HepG2 (cell line): ENCODE data around the gene ST6GALNAC2. TPM values are rescaled to one million over a fixed set of nuclear protein-coding genes. Genes with fewer than 3 reads are reported as not detected.
A peak's percentile ranks its signal among the peaks of the same experiment; 100 is the strongest.

Source experiments
- CAMTA2 ChIP-seq: sonication (generic); formaldehyde crosslinking; IDR thresholded peaks from 2 replicates; pipeline ENCODE4 v1.4.0; 2020; ENCODE audit warnings: mild to moderate bottlenecking, missing genetic modification reagents, borderline replicate concordance
- CENPX ChIP-seq: sonication (generic); formaldehyde crosslinking; IDR thresholded peaks from 2 replicates; pipeline ENCODE4 v1.9.0; 2021; ENCODE audit warnings: mild to moderate bottlenecking, missing genetic modification reagents, moderate library complexity
- E2F5 ChIP-seq: sonication (generic); formaldehyde crosslinking; conservative IDR thresholded peaks from 2 replicates; pipeline ENCODE4 v1.4.0; 2020; ENCODE audit warnings: missing genetic modification reagents
- FOXK2 ChIP-seq: fragments of 450-650 bp; IDR thresholded peaks from 2 replicates; pipeline ENCODE4 v1.6.1; 2016
- HMG20B ChIP-seq: conservative IDR thresholded peaks from 2 replicates; pipeline ENCODE4 v1.6.1; 2016; ENCODE audit warnings: missing genetic modification reagents, missing compliant biosample characterization
- HMGXB4 ChIP-seq, 2 experiments: sonication (generic) in 1 of 2; formaldehyde crosslinking in 1 of 2; IDR thresholded peaks; 2 replicates each; pipeline versions ENCODE4 v1.4.0 to v1.6.1; 2018 to 2020; ENCODE audit warnings: missing genetic modification reagents in 2 of 2, borderline replicate concordance in 1 of 2, low read depth in 1 of 2, mild to moderate bottlenecking in 1 of 2, missing biosample characterization in 1 of 2
- JDP2 ChIP-seq: sonication (generic); formaldehyde crosslinking; IDR thresholded peaks from 2 replicates; pipeline ENCODE4 v1.8.1; 2022; ENCODE audit warnings: missing genetic modification reagents, borderline replicate concordance
- KDM5B ChIP-seq: sonication (generic); formaldehyde crosslinking; IDR thresholded peaks from 2 replicates; pipeline ENCODE4 v1.4.0; 2020; ENCODE audit warnings: missing genetic modification reagents, mild to moderate bottlenecking, borderline replicate concordance
- MEIS2 ChIP-seq: sonication (generic); formaldehyde crosslinking; IDR thresholded peaks from 2 replicates; pipeline ENCODE4 v1.9.0; 2021; ENCODE audit warnings: mild to moderate bottlenecking, missing genetic modification reagents
- PCBP2 ChIP-seq: fragments of 200-400 bp; formaldehyde crosslinking; optimal IDR thresholded peaks from 2 replicates; pipeline ENCODE3; 2018; ENCODE audit warnings: low read length, low read depth; ENCODE audit not compliant: poor library complexity, severe bottlenecking
- PITX1 ChIP-seq: sonication (generic); formaldehyde crosslinking; IDR thresholded peaks from 2 replicates; pipeline ENCODE4 v1.5.1; 2020; ENCODE audit warnings: mild to moderate bottlenecking, missing genetic modification reagents
- RAD21 ChIP-seq: fragments of 450-650 bp; formaldehyde crosslinking; IDR thresholded peaks from 2 replicates; pipeline ENCODE4 v1.5.0; 2020; ENCODE audit warnings: mild to moderate bottlenecking
- RBAK ChIP-seq: sonication (generic); formaldehyde crosslinking; IDR thresholded peaks from 2 replicates; pipeline ENCODE4 v1.5.1; 2020; ENCODE audit warnings: mild to moderate bottlenecking, missing genetic modification reagents
- SRSF1 ChIP-seq: fragments of 200-400 bp; formaldehyde crosslinking; optimal IDR thresholded peaks from 2 replicates; pipeline ENCODE3; 2017; ENCODE audit warnings: mild to moderate bottlenecking, low read depth, low read length, moderate library complexity
- SYNCRIP ChIP-seq: fragments of 200-400 bp; formaldehyde crosslinking; IDR thresholded peaks from 2 replicates; pipeline ENCODE4 v1.6.1; 2018; ENCODE audit warnings: mild to moderate bottlenecking, low read depth, low read length; ENCODE audit not compliant: insufficient read depth
- TRIM24 ChIP-seq: sonication (generic); formaldehyde crosslinking; IDR thresholded peaks from 2 replicates; pipeline ENCODE4 v1.8.0; 2022; ENCODE audit warnings: mild to moderate bottlenecking, missing genetic modification reagents
- TSC22D2 ChIP-seq: sonication (generic); formaldehyde crosslinking; IDR thresholded peaks from 2 replicates; pipeline ENCODE4 v1.5.1; 2020; ENCODE audit warnings: missing genetic modification reagents, mild to moderate bottlenecking, borderline replicate concordance
- ZFP36L1 ChIP-seq: sonication (generic); formaldehyde crosslinking; IDR thresholded peaks from 2 replicates; pipeline ENCODE4 v1.8.0; 2022; ENCODE audit warnings: mild to moderate bottlenecking, missing genetic modification reagents, moderate library complexity
- ZFY ChIP-seq: sonication (generic); formaldehyde crosslinking; IDR thresholded peaks from 2 replicates; pipeline ENCODE4 v1.4.0; 2020; ENCODE audit warnings: missing genetic modification reagents
- ZNF142 ChIP-seq: sonication (generic); formaldehyde crosslinking; IDR thresholded peaks from 2 replicates; pipeline ENCODE4 v1.4.0; 2020; ENCODE audit warnings: missing genetic modification reagents
- ZNF329 ChIP-seq: sonication (generic); formaldehyde crosslinking; IDR thresholded peaks from 2 replicates; pipeline ENCODE4 v1.9.0; 2021; ENCODE audit warnings: low read depth, mild to moderate bottlenecking, missing genetic modification reagents
- ZNF562 ChIP-seq: sonication (generic); formaldehyde crosslinking; IDR thresholded peaks from 2 replicates; pipeline ENCODE4 v1.8.0; 2022; ENCODE audit warnings: missing genetic modification reagents, borderline replicate concordance
- ZNF768 ChIP-seq: sonication (generic); formaldehyde crosslinking; IDR thresholded peaks from 2 replicates; pipeline ENCODE4 v1.4.0; 2020; ENCODE audit warnings: missing genetic modification reagents
- polyA plus RNA-seq, 8 experiments: library from polyadenylated mRNA; depleted of rRNA in 3 of 8; stranded (reverse) in 7 of 8; unstranded in 1 of 8; fragments of >200 nt; fragmentation: Illumina TruSeq in 4 of 8; extraction: Trizol in 4 of 8; gene quantifications; 2 replicates each; pipeline versions ENCODE4 v1.2.1 to v1.2.3, GENCODE V29; 2011 to 2016; ENCODE audit warnings: low read depth in 4 of 8, missing spikeins in 1 of 8, mixed read lengths in 1 of 8; ENCODE audit not compliant: insufficient read depth in 1 of 8
- total RNA-seq, 5 experiments: library from RNA; depleted of rRNA; stranded (reverse); fragments of >200 nt; fragmentation: Illumina TruSeq; extraction: Trizol; gene quantifications; 2 replicates each; pipeline ENCODE4 v1.2.3, GENCODE V29; 2016; ENCODE audit warnings: low read depth in 1 of 5

Gene ST6GALNAC2
- total and polyA plus RNA-seq, 2 of the 13 experiments (the other 11 are each of a cell fraction or from before 2014, with no cell fraction given): 0.12 to 0.49 TPM

GRCh38 chr17:76569607-76570279 is 15.9 kb downstream of the ST6GALNAC2 start (continued):
- TF ChIP-seq ZNF142 (CRISPR knock-in tag): no peak
- TF ChIP-seq TRIM24 (CRISPR knock-in tag): no peak
- TF ChIP-seq ZNF329 (CRISPR knock-in tag): no peak
- TF ChIP-seq ZFP36L1: 0 out of 2 replicates have a peak, but pooled peaks have one; percentile 31
- TF ChIP-seq MEIS2 (CRISPR knock-in tag): no peak
- no peak; the same call in 1 of the 2 replicates for TF ChIP-seq KDM5B
- TF ChIP-seq SYNCRIP: no peak
- no peak for TF ChIP-seq SRSF1
- TF ChIP-seq CENPX (CRISPR knock-in tag): no peak
- no peak for TF ChIP-seq FOXK2
- TF ChIP-seq ZFY (CRISPR knock-in tag): peak; percentile 75
- TF ChIP-seq PCBP2: peak; percentile 43
- no peak for TF ChIP-seq TSC22D2 (CRISPR knock-in tag)
- TF ChIP-seq ZNF768 (CRISPR knock-in tag): peak; percentile 62
- 0 out of 2 replicates have a peak, but pooled peaks have one; percentile 20 for TF ChIP-seq HMG20B (CRISPR knock-in tag)
- no peak for TF ChIP-seq HMGXB4 (CRISPR knock-in tag; IDR thresholded peaks at IDR 0.05; ENCODE audit: borderline replicate concordance in 1 of 2, low read depth in 1 of 2)
- TF ChIP-seq E2F5: no peak
- no peak for TF ChIP-seq RBAK
- TF ChIP-seq PITX1 (CRISPR knock-in tag): no peak
- no peak for TF ChIP-seq JDP2 (CRISPR knock-in tag)
- TF ChIP-seq RAD21 (CRISPR knock-in tag): 0 out of 2 replicates have a peak, but pooled peaks have one; percentile 12
- no peak for TF ChIP-seq ZNF562
- TF ChIP-seq CAMTA2 (CRISPR knock-in tag): no peak
